Stimulated activated CD4-positive, alpha-beta T cell treated with anti-CD3 and anti-CD28 coated beads, Interleukin-4, amount 100 ng/mL, for 24 hours (primary cell): Measurements from ENCODE around the gene ASB15.
"Not testable (repeated sequence)": the region's sequence is repeated elsewhere in the genome, so short reads cannot be mapped to it uniquely, and the experiment has no call there.

Source experiments
- DNase-seq: peaks from one replicate; pipeline ENCODE4 v3.0.0-alpha.2; 2020

ASB15 gene

GRCh38 chr7:123599766-123600165 is 1.9 kb upstream of the ASB15 start:
- no peak for DNase-seq

GRCh38 chr7:123600876-123601275 is 745 bp upstream of the ASB15 start:
- no peak for DNase-seq

- no peak for DNase-seq
Measured at GRCh38 chr7:123602648-123603047, 1.0 kb downstream of the ASB15 start.

GRCh38 chr7:123604739-123605138 is 3.1 kb downstream of the ASB15 start:
- DNase-seq = no peak

GRCh38 chr7:123607423-123607975 is 5.9 kb downstream of the ASB15 start:
- no peak for DNase-seq

GRCh38 chr7:123608991-123609882 is 7.6 kb downstream of the ASB15 start:
- no peak for DNase-seq

GRCh38 chr7:123609883-123610239 is 8.2 kb downstream of the ASB15 start:
- no peak for DNase-seq

- no peak for DNase-seq
Measured at GRCh38 chr7:123612024-123612423, 10.4 kb downstream of the ASB15 start.

- no peak for DNase-seq
Measured at GRCh38 chr7:123615344-123615743, 13.7 kb downstream of the ASB15 start.

- DNase-seq = no peak
Measured at GRCh38 chr7:123616223-123616622, 14.6 kb downstream of the ASB15 start.

GRCh38 chr7:123621707-123622106 is 20.1 kb downstream of the ASB15 start:
- DNase-seq = no peak

GRCh38 chr7:123622660-123623386 is 21.2 kb downstream of the ASB15 start:
- DNase-seq = no peak

- peak; percentile 58 for DNase-seq
Measured at GRCh38 chr7:123624527-123625183, 23.0 kb downstream of the ASB15 start.

GRCh38 chr7:123625254-123625653 is 23.6 kb downstream of the ASB15 start:
- DNase-seq = no peak

- no peak for DNase-seq
Measured at GRCh38 chr7:123627851-123628250, 26.2 kb downstream of the ASB15 start.

- no peak for DNase-seq
Measured at GRCh38 chr7:123628829-123629228, 27.2 kb downstream of the ASB15 start.

- DNase-seq = no peak
Measured at GRCh38 chr7:123629281-123629680, 27.7 kb downstream of the ASB15 start.

- no peak for DNase-seq
Measured at GRCh38 chr7:123632808-123633207, 31.2 kb downstream of the ASB15 start.

- no peak for DNase-seq
Measured at GRCh38 chr7:123633553-123633952, 31.9 kb downstream of the ASB15 start.

GRCh38 chr7:123634011-123634573 is 32.5 kb downstream of the ASB15 start:
- DNase-seq = not testable (repeated sequence)

GRCh38 chr7:123635551-123636359 is 34.1 kb downstream of the ASB15 start:
- DNase-seq = no peak

GRCh38 chr7:123637203-123637602 is 35.6 kb downstream of the ASB15 start:
- no peak for DNase-seq
